ENCODE measurements around the gene KCNQ1OT1. TPM values are rescaled to one million over a fixed set of nuclear protein-coding genes. Genes with fewer than 3 reads are reported as not detected.

Gene KCNQ1OT1
- total RNA-seq, 1 experiment from 2014 or later, result 1.3 TPM

DNA sequence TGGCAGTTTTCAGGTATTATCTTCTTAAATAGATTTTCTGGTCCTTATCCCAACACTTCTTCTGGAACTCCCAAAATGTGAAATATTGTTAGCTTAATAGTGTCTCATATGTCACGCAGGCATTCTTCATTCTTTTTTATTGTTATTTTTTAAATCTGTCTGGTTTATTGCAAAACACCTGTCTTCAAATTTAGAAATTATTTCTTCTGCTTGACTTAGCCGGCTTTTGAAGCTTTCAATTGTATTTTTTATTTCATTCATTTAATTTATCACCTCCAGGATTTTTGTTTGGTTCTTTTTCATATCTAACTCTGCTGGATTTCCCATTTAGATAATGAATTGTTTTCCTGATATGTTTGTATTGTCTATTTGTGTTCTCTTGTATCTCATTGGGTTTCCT is 49.9 kb downstream of the KCNQ1OT1 start:
- no peak overlapping the region for H3K27ac Mint-ChIP-seq (ENCODE audit: low read depth, unreplicated experiment)
- no peak overlapping the region for H3K4me3 Mint-ChIP-seq (ENCODE audit: unreplicated experiment)
- ChIA-PET POLR2A (interaction anchor here (0.5 kb wide), 1 partner anchor 250 kb away, joined by 3 read pairs; no protein-coding TSS in a partner anchor), CTCF (interaction anchor here (0.6 kb wide), 1 partner anchor 1987 kb away, joined by 4 read pairs; the partner anchor contains the start of gene OR51D1)
- BruUV-seq (replicated peaks), result no TSS peak
- DNase-seq (ENCODE audit: unreplicated experiment), result no peak
- TF ChIP-seq, protein P1, sequence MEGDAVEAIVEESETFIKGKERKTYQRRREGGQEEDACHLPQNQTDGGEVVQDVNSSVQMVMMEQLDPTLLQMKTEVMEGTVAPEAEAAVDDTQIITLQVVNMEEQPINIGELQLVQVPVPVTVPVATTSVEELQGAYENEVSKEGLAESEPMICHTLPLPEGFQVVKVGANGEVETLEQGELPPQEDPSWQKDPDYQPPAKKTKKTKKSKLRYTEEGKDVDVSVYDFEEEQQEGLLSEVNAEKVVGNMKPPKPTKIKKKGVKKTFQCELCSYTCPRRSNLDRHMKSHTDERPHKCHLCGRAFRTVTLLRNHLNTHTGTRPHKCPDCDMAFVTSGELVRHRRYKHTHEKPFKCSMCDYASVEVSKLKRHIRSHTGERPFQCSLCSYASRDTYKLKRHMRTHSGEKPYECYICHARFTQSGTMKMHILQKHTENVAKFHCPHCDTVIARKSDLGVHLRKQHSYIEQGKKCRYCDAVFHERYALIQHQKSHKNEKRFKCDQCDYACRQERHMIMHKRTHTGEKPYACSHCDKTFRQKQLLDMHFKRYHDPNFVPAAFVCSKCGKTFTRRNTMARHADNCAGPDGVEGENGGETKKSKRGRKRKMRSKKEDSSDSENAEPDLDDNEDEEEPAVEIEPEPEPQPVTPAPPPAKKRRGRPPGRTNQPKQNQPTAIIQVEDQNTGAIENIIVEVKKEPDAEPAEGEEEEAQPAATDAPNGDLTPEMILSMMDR (IDR thresholded peaks at IDR 0.05; ENCODE audit: unreplicated experiment), result no peak
- H3K36me3 Mint-ChIP-seq (ENCODE audit: insufficient read depth, unreplicated experiment), result peaks cover 4% of the 10 kb centered on the region
- intact Hi-C loops (cut with micrococcal nuclease), result no loop called here
- H3K27me3 Mint-ChIP-seq (ENCODE audit: insufficient read depth, unreplicated experiment), result peaks cover 12% of the 10 kb centered on the region
- no peaks in the 10 kb centered on the region for H3K4me1 Mint-ChIP-seq (ENCODE audit: insufficient read depth, unreplicated experiment)
- peaks cover 33% of the 10 kb centered on the region for H3K9me3 Mint-ChIP-seq (ENCODE audit: unreplicated experiment)

DNA sequence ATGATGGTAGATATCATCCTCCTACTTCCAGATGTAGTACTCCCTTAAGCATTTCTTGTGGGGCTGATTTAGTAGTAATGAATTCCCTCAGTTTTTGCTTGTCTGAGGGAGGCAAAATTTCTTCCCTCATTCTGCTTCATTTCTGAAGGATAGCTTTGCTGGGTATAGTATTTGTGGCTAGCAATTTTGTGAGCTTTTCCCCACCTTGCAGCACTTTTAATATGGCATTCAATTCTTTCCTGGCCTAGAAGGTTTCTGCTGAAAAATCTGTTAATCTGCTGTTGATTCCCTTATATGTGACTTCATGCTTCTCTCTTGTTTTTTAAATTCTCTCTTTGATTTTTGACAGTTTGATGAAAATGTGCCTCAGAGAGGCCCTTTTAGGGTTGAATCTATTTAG is 50.4 kb downstream of the KCNQ1OT1 start:
- CTCF ChIA-PET, result no interaction called here

DNA sequence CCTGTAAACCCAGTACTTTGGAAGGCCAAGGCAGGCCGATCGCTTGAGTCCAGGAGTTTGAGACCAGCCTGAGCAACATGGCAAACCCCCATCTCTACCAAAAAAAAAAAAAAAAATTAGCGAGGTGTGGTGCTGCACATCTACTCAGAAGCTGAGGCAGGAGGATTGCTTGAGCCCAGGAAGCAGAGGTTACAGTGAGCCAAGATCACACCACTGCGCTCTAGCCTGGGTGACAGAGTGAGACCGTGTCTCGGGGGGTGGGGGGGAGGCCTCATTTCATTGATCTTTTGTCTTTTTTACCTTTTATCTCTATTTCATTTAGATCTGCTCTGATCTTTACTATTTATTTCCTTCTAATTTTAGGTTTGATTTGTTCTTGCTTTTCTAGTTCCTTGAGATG is 51.8 kb downstream of the KCNQ1OT1 start:
- no peaks in the 10 kb centered on the region for H3K4me1 Mint-ChIP-seq (ENCODE audit: insufficient read depth, unreplicated experiment)
- DNase-seq (ENCODE audit: unreplicated experiment), result no peak
- peaks cover 30% of the 10 kb centered on the region for H3K27me3 Mint-ChIP-seq (ENCODE audit: insufficient read depth, unreplicated experiment)
- POLR2A ChIA-PET, result no interaction called here
- TF ChIP-seq, protein P1 (IDR thresholded peaks at IDR 0.05; ENCODE audit: unreplicated experiment), result no peak
- H3K9me3 Mint-ChIP-seq (ENCODE audit: unreplicated experiment), result peaks cover 47% of the 10 kb centered on the region
- H3K27ac Mint-ChIP-seq (ENCODE audit: low read depth, unreplicated experiment), result no peak overlapping the region
- no peak overlapping the region for H3K4me3 Mint-ChIP-seq (ENCODE audit: unreplicated experiment)
- CTCF ChIA-PET, result no interaction called here
- intact Hi-C loops (cut with micrococcal nuclease), result no loop called here
- no TSS peak for BruUV-seq (replicated peaks)
- peaks cover 4% of the 10 kb centered on the region for H3K36me3 Mint-ChIP-seq (ENCODE audit: insufficient read depth, unreplicated experiment)

More for the DNA sequence above, 50.4 kb downstream of the KCNQ1OT1 start:
- intact Hi-C loops (cut with micrococcal nuclease), result no loop called here
- peaks cover 4% of the 10 kb centered on the region for H3K36me3 Mint-ChIP-seq (ENCODE audit: insufficient read depth, unreplicated experiment)
- no peaks in the 10 kb centered on the region for H3K4me1 Mint-ChIP-seq (ENCODE audit: insufficient read depth, unreplicated experiment)
- H3K9me3 Mint-ChIP-seq (ENCODE audit: unreplicated experiment), result peaks cover 33% of the 10 kb centered on the region
- H3K27ac Mint-ChIP-seq (ENCODE audit: low read depth, unreplicated experiment), result no peak overlapping the region
- TF ChIP-seq, protein P1 (IDR thresholded peaks at IDR 0.05; ENCODE audit: unreplicated experiment), result no peak
- POLR2A ChIA-PET, result interaction anchor here (0.5 kb wide), 1 partner anchor 251 kb away, joined by 3 read pairs; no protein-coding TSS in a partner anchor
- H3K4me3 Mint-ChIP-seq (ENCODE audit: unreplicated experiment), result no peak overlapping the region
- BruUV-seq (replicated peaks), result no TSS peak
- H3K27me3 Mint-ChIP-seq (ENCODE audit: insufficient read depth, unreplicated experiment), result peaks cover 15% of the 10 kb centered on the region
- no peak for DNase-seq (ENCODE audit: unreplicated experiment)

DNA sequence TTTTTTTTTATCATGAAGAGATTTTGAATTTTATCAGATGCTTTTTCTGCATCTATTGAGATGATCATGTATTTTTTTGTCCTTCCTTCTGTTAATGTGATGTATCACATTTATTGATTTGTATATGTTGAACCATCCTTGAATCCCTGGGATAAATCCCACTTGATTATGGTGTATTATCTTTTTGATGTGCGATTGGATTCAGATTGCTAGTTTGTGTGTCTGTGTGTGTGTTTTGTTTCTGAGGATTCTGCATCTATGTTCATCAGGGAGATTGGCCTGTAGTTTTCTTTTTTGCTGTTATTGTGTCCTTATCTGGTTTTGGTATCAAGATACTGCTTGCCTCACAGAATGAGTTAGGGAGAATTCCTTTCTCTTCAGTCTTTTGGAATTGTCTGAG is 52.6 kb downstream of the KCNQ1OT1 start:
- Mint-ChIP-seq H3K27ac (ENCODE audit: low read depth, unreplicated experiment) (no peak overlapping the region), H3K9me3 (ENCODE audit: unreplicated experiment) (peaks cover 47% of the 10 kb centered on the region), H3K4me3 (ENCODE audit: unreplicated experiment) (no peak overlapping the region), H3K4me1 (ENCODE audit: insufficient read depth, unreplicated experiment) (no peaks in the 10 kb centered on the region), H3K36me3 (ENCODE audit: insufficient read depth, unreplicated experiment) (peaks cover 4% of the 10 kb centered on the region), H3K27me3 (ENCODE audit: insufficient read depth, unreplicated experiment) (peaks cover 37% of the 10 kb centered on the region)
- no peak for DNase-seq (ENCODE audit: unreplicated experiment)
- CTCF ChIA-PET, result no interaction called here
- intact Hi-C loops (cut with micrococcal nuclease), result no loop called here
- no TSS peak for BruUV-seq (replicated peaks)
- POLR2A ChIA-PET, result no interaction called here
- TF ChIP-seq, protein P1 (IDR thresholded peaks at IDR 0.05; ENCODE audit: unreplicated experiment), result no peak
